Activated naive CD8-positive, alpha-beta T cell treated with anti-CD3 and anti-CD28 coated beads, Interleukin-2, amount 10 ng/mL, durations not matched to agents 7 days and 5 days (primary cell): ENCODE results near the gene OXA1L. TPM values are rescaled to one million over a fixed set of nuclear protein-coding genes. Genes with fewer than 3 reads are reported as not detected.
"Not testable (repeated sequence)": the region's sequence is repeated elsewhere in the genome, so short reads cannot be mapped to it uniquely, and the experiment has no call there.

Source experiments
- ATAC-seq: fragments of 150-1000 bp; cut with Tn5 transposase; one replicate; pipeline ENCODE4 v1.10.0; 2021; ENCODE audit warnings: low read depth, moderate library complexity
- POLR2A ChIA-PET: fragments of 350-600 bp; sonication (Branson Sonifier 250); formaldehyde crosslinking; loops from one replicate; lab custom pipeline; 2021; ENCODE audit warnings: antibody characterized with exemption; lab: Charles Lee
- DNase-seq: peaks from one replicate; pipeline ENCODE4 v3.0.0; 2021
- H3K27ac Mint-ChIP-seq: one replicate; pipeline ENCODE4 v1.8.0; 2022; ENCODE audit warnings: mild to moderate bottlenecking, mixed read lengths
- H3K27me3 Mint-ChIP-seq: one replicate; pipeline ENCODE4 v1.8.0; 2022; ENCODE audit warnings: mild to moderate bottlenecking, moderate library complexity, mixed read lengths
- H3K36me3 Mint-ChIP-seq: one replicate; pipeline ENCODE4 v1.8.0; 2021; ENCODE audit warnings: mild to moderate bottlenecking, mixed read lengths
- H3K4me1 Mint-ChIP-seq: one replicate; pipeline ENCODE4 v1.8.0; 2021; ENCODE audit warnings: mixed read lengths
- H3K4me3 Mint-ChIP-seq: one replicate; pipeline ENCODE4 v1.8.0; 2022; ENCODE audit warnings: mild to moderate bottlenecking, moderate library complexity, mixed read lengths
- H3K9me3 Mint-ChIP-seq: one replicate; pipeline ENCODE4 v1.8.0; 2021; ENCODE audit warnings: mixed read lengths
- total RNA-seq, 2 experiments: library from RNA; stranded (reverse); gene quantifications; one replicate each; pipeline ENCODE4 v1.2.3, GENCODE V29; 2021

OXA1L gene
- total RNA-seq, 2 experiments from 2014 or later = 127 to 130 TPM

GRCh38 chr14:22773162-22774010, 6.9 kb downstream of the OXA1L start:
- no peak overlapping the region for H3K4me3 Mint-ChIP-seq
- peaks cover 10% of the 10 kb centered on the region for H3K4me1 Mint-ChIP-seq
- no peak overlapping the region for H3K27ac Mint-ChIP-seq
- ATAC-seq (no peak), DNase-seq (no peak)
- no peaks in the 10 kb centered on the region for H3K9me3 Mint-ChIP-seq
- no peaks in the 10 kb centered on the region for H3K27me3 Mint-ChIP-seq
- peaks cover 55% of the 10 kb centered on the region for H3K36me3 Mint-ChIP-seq
- POLR2A ChIA-PET = interaction anchor here (0.8 kb wide), 1 partner anchor 184 kb away, joined by 4 read pairs; no protein-coding TSS in a partner anchor

- peaks cover 6% of the 10 kb centered on the region for H3K4me1 Mint-ChIP-seq
- no peak overlapping the region for H3K27ac Mint-ChIP-seq
- no peak for ATAC-seq
- H3K36me3 Mint-ChIP-seq = peaks cover 50% of the 10 kb centered on the region
- no peaks in the 10 kb centered on the region for H3K9me3 Mint-ChIP-seq
- no peak overlapping the region for H3K4me3 Mint-ChIP-seq
- POLR2A ChIA-PET = interaction anchor here (0.8 to 1.0 kb wide), 2 partner anchors 8 to 184 kb away, joined by 3 to 4 read pairs; partner anchors contain the start of gene OXA1L
- no peaks in the 10 kb centered on the region for H3K27me3 Mint-ChIP-seq
- DNase-seq = no peak
These were observed 7.7 kb downstream of the OXA1L start for GRCh38 chr14:22774011-22774706.

- no peaks in the 10 kb centered on the region for H3K9me3 Mint-ChIP-seq
- ATAC-seq (no peak), DNase-seq (no peak)
- H3K27me3 Mint-ChIP-seq = no peaks in the 10 kb centered on the region
- no peak overlapping the region for H3K27ac Mint-ChIP-seq
- no peak overlapping the region for H3K4me3 Mint-ChIP-seq
- POLR2A ChIA-PET = no interaction called here
- H3K36me3 Mint-ChIP-seq = peaks cover 32% of the 10 kb centered on the region
- H3K4me1 Mint-ChIP-seq = no peaks in the 10 kb centered on the region
These were observed 9.7 kb downstream of the OXA1L start for GRCh38 chr14:22776215-22776614.

- H3K4me3 Mint-ChIP-seq, H3K27me3 Mint-ChIP-seq, H3K27ac Mint-ChIP-seq, H3K4me1 Mint-ChIP-seq, POLR2A ChIA-PET, DNase-seq, ATAC-seq, H3K9me3 Mint-ChIP-seq: not testable (repeated sequence)
- peaks cover 25% of the 10 kb centered on the region for H3K36me3 Mint-ChIP-seq
These were observed 10.4 kb downstream of the OXA1L start for GRCh38 chr14:22776849-22777248.

GRCh38 chr14:22778084-22778483, 11.6 kb downstream of the OXA1L start:
- Mint-ChIP-seq H3K4me1 (no peaks in the 10 kb centered on the region), H3K4me3 (no peak overlapping the region), H3K27ac (no peak overlapping the region), H3K9me3 (no peaks in the 10 kb centered on the region), H3K36me3 (peaks cover 21% of the 10 kb centered on the region), H3K27me3 (no peaks in the 10 kb centered on the region)
- ATAC-seq (no peak), DNase-seq (no peak)
- POLR2A ChIA-PET = no interaction called here

- ATAC-seq (no peak), DNase-seq (no peak)
- no peak overlapping the region for H3K4me3 Mint-ChIP-seq
- H3K27me3 Mint-ChIP-seq = no peaks in the 10 kb centered on the region
- no peak overlapping the region for H3K27ac Mint-ChIP-seq
- no peaks in the 10 kb centered on the region for H3K4me1 Mint-ChIP-seq
- POLR2A ChIA-PET = interaction anchor here (1.3 kb wide), 1 partner anchor 13 kb away, joined by 3 read pairs; no protein-coding TSS in a partner anchor
- no peaks in the 10 kb centered on the region for H3K9me3 Mint-ChIP-seq
- H3K36me3 Mint-ChIP-seq = peaks cover 9% of the 10 kb centered on the region
These were observed 13.7 kb downstream of the OXA1L start for GRCh38 chr14:22780105-22780679.

GRCh38 chr14:22780941-22781300, 14.4 kb downstream of the OXA1L start:
- ATAC-seq (no peak), DNase-seq (no peak)
- Mint-ChIP-seq H3K27ac (no peak overlapping the region), H3K4me3 (no peak overlapping the region), H3K9me3 (no peaks in the 10 kb centered on the region), H3K27me3 (no peaks in the 10 kb centered on the region), H3K36me3 (peaks cover 2% of the 10 kb centered on the region), H3K4me1 (no peaks in the 10 kb centered on the region)
- POLR2A ChIA-PET = interaction anchor here (0.6 to 1.3 kb wide), 2 partner anchors 13 to 17 kb away, joined by 3 to 4 read pairs; no protein-coding TSS in a partner anchor

- Mint-ChIP-seq H3K9me3 (no peaks in the 10 kb centered on the region), H3K4me3 (no peak overlapping the region), H3K27ac (no peak overlapping the region), H3K4me1 (no peaks in the 10 kb centered on the region), H3K27me3 (no peaks in the 10 kb centered on the region), H3K36me3 (no peaks in the 10 kb centered on the region)
- DNase-seq (no peak), ATAC-seq (no peak)
- POLR2A ChIA-PET = interaction anchor here (0.6 to 1.3 kb wide), 2 partner anchors 14 to 18 kb away, joined by 3 to 4 read pairs; no protein-coding TSS in a partner anchor
These were observed 15.0 kb downstream of the OXA1L start for GRCh38 chr14:22781301-22781991.

GRCh38 chr14:22786685-22787084, 20.2 kb downstream of the OXA1L start:
- ATAC-seq (no peak), DNase-seq (no peak)
- POLR2A ChIA-PET = no interaction called here
- H3K4me1 Mint-ChIP-seq = peaks cover 2% of the 10 kb centered on the region
- no peaks in the 10 kb centered on the region for H3K9me3 Mint-ChIP-seq
- H3K36me3 Mint-ChIP-seq = no peaks in the 10 kb centered on the region
- H3K27me3 Mint-ChIP-seq = no peaks in the 10 kb centered on the region
- no peak overlapping the region for H3K4me3 Mint-ChIP-seq
- no peak overlapping the region for H3K27ac Mint-ChIP-seq

- H3K9me3 Mint-ChIP-seq = no peaks in the 10 kb centered on the region
- no peak overlapping the region for H3K4me3 Mint-ChIP-seq
- no peak for ATAC-seq
- peaks cover 2% of the 10 kb centered on the region for H3K4me1 Mint-ChIP-seq
- POLR2A ChIA-PET = no interaction called here
- no peak for DNase-seq
- H3K27ac Mint-ChIP-seq = no peak overlapping the region
- peaks cover 7% of the 10 kb centered on the region for H3K27me3 Mint-ChIP-seq
- no peaks in the 10 kb centered on the region for H3K36me3 Mint-ChIP-seq
These were observed 24.8 kb downstream of the OXA1L start for GRCh38 chr14:22791301-22791700.

- Mint-ChIP-seq H3K27me3 (peaks cover 7% of the 10 kb centered on the region), H3K9me3 (no peaks in the 10 kb centered on the region), H3K4me3 (no peak overlapping the region), H3K4me1 (peaks cover 2% of the 10 kb centered on the region), H3K27ac (no peak overlapping the region), H3K36me3 (no peaks in the 10 kb centered on the region)
- POLR2A ChIA-PET = no interaction called here
- ATAC-seq (no peak), DNase-seq (no peak)
These were observed 25.7 kb downstream of the OXA1L start for GRCh38 chr14:22792158-22792557.

GRCh38 chr14:22793550-22793949, 27.1 kb downstream of the OXA1L start:
- H3K27ac Mint-ChIP-seq, H3K4me3 Mint-ChIP-seq, H3K27me3 Mint-ChIP-seq, H3K9me3 Mint-ChIP-seq, POLR2A ChIA-PET, H3K4me1 Mint-ChIP-seq, ATAC-seq, DNase-seq, H3K36me3 Mint-ChIP-seq: not testable (repeated sequence)

GRCh38 chr14:22793976-22794375, 27.5 kb downstream of the OXA1L start:
- H3K9me3 Mint-ChIP-seq = no peaks in the 10 kb centered on the region
- ATAC-seq = no peak
- H3K27me3 Mint-ChIP-seq = peaks cover 12% of the 10 kb centered on the region
- no peaks in the 10 kb centered on the region for H3K36me3 Mint-ChIP-seq
- POLR2A ChIA-PET = no interaction called here
- H3K4me3 Mint-ChIP-seq = no peak overlapping the region
- no peak overlapping the region for H3K27ac Mint-ChIP-seq
- no peak for DNase-seq
- peaks cover 2% of the 10 kb centered on the region for H3K4me1 Mint-ChIP-seq
